HG03045 (cell line): ENCODE measurements around the gene EIF4B.
"Not testable (repeated sequence)": the region's sequence is repeated elsewhere in the genome, so short reads cannot be mapped to it uniquely, and the experiment has no call there.

Source experiments
- ATAC-seq: cut with Tn5 transposase; IDR thresholded peaks from one replicate; pipeline ENCODE4 v1.9.1; 2021; ENCODE audit warnings: mild to moderate bottlenecking, moderate library complexity; ENCODE audit not compliant: unreplicated experiment

Gene EIF4B

DNA sequence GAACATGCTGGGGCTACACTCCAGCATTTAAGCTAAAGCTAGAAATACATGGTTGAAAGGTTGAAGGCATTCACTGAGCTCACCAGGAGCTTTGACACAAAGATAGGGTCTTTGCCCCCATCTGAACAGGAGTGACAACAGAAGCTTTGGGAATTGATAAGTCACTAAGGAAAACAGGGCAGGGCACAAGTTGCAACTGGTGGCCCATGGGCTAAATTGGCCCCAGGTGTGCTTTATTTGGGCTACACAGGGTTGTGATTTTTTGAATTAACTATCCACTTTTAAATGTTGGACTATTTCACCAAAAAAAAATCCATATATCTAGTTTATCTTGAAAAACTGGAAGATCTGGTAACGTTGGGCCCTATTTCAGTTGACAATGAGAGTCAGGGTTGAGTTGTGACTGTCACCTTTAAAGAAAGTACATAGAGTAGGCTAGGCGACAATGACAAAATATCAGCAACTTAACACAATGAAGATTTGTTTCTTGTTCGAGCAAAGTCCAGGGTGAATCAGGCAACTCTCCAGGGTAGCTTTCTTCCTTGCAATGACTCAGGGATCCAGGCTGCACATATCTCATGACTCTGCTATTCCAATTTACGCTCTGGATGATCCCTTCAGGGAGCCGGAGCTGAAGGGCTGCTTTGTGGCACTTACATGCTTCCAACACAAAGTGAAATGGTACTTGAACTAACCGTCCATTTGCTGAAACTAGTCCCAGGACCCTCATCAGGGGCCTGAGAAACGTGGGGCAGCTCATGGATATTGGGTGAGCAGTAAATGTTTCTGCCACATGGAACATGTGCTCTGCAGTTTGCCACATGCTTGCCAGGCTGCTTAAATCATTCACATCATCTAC is 13.3 kb upstream of the EIF4B start:
- ATAC-seq = no peak

DNA sequence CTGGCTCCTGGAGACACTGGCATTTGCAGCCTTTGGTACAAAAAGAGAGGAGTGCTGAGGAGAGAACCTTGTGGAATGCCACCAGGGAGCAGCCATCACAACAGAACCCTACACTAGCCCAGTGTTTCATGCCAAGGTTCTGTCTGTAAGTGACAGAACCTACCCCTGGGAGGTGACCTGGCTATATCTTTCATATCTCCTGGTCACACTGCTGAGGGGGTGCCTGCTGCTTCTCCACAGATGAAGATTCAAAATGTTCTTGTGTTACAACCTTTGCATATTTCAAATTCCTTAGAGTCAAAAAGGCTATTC is 12.7 kb upstream of the EIF4B start:
- no peak for ATAC-seq

DNA sequence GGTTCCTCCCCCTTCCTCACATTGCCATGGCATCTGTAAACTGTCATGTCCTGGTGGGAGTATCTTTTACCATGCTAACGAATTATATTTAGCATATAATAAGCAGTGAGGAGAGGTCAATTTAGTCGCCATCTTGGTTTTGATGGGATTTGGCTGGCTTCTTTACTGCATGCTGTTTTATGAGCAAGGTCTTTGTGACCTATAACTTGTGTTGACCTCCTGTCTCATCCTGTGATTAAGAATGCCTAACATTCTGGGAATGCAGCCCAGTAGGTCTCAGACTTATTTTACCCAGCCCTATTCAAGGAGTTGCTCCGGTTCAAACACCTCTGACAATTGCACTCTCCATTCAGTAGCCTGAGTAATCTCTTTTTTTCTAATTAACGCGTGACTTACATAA is 2.1 kb upstream of the EIF4B start:
- ATAC-seq = no peak

DNA sequence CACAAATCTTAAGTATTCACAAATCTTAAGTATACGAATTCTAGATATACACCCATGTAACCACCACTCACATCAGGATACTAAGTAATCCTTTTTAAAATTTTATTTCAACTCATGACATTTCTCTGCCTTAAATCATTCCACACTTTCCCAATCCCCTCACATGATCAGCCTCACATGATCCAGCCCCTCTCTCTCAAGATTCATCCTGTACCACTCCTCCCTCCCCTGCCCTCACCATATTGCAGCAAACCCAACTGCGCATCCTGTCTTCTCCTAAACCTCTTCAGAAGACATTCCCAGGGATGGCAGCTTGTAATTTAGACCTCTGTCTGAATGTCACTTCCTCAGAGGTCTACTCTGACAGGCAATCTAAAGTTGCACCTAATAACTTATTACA is 1.7 kb upstream of the EIF4B start:
- ATAC-seq = no peak

DNA sequence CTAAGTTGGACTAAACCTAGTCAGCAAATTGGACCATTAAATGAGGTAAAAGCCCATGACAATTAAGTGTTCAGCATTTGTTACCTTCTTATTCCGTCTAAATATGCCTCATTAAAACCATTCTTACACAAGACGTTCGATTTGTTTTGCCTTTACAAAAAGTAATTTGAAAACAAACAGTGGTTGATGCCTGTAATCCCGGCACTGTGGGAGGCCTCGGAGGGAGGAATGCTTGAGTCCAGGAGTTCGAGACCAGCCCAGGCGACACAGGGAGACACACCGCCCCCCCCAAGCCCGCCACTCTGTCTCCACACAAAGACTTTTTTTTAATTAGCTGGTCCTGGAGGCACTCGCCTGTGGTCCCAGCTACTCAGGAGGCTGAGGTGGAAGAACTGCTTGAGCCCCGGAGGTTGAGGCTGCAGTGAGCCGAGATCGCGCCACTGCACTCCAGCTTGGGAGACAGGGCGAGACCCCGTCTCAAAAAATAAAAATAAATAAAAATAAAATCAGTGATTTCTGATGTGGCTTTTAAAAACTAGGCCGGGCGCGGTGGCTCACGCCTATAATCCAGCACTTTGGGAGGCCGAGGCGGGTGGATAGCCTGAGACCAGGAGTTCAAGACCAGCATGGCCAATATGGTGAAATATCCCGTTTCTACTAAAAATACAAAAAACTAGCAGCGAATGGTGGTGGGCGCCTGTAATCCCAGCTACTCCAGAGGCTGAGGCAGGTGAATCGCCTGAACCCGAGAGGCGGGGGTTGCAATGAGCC is 856 bp upstream of the EIF4B start:
- no peak for ATAC-seq

DNA sequence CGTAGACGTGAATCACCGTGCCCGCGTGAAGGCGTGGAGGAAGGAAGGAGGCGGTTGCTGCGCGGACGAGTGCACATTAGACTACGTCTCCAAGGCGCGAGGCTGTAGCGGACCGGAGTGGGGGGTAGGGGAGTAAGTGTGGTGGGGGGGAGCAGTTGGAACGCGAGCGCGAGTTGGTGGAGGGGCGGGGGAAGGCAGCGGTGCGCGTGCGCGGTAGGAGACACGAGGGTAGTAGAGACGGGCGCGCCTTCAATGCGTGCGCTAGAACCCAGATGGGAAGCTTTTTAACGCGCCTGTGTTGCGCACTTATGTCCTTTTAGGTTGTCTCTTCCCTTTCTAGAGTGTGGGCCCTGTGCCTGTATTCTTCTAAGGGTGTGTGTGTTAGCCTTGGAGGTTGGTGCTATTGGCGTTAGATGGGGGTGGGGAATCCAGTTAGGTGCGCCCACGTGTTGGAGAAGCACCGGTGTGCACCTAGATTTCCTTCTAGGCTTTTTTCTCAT is 604 bp downstream of the EIF4B start:
- ATAC-seq = no peak

DNA sequence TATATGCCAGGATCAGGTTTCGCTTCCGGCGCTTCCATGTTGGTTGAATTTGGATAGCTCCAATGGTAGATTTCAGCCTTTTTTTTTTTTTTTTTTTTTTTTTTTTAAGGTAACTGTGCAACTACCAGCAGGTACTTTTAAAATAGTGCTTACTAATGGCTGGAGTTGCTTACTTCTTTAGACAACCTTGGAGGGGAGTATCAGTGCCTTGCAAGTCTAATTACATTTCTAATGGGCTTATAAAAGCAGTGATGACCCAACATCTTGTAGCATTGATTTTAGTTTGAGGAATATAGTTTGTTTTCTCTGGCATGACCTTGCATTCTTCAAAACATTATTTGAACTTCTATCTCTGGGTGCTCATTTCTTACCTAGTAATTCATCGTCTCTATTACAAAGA is 1.1 kb downstream of the EIF4B start:
- no peak for ATAC-seq

DNA sequence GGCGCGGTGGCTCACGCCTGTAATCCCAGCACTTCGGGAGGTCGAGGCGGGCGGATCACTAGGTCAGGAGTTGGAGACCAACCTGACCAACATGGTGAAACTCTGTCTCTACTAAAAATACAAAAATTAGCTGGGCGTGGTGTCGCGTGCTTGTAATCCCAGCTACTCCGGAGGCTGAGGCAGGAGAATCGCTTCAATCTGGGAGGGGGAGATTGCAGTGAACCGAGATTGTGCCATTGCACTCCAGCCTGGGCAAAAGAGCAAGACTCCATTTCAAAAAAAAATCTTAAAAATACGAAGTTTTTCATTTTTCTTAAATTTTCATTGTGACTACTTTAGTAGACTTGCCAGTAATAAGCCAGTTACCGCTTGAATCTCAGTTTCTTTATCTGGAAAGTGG is 2.5 kb downstream of the EIF4B start:
- ATAC-seq = not testable (repeated sequence)

DNA sequence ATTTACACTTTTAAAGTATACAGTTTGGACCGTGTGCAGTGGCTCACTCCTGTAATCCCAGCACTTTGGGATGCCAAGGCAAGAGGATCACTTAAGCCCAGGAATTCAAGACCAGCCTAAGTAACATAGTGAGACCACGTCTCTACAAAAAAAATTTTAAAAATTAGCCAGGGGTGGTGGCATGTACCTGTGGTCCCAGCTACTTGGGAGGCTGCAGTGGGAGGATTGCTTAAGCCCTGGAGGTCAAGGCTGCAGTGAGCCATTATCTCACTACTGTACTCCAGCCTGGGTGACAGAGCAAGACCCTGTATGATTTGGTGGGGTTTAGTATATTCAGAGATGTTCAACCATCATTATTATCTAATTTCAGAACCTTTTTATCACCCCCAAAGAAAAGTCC is 4.7 kb downstream of the EIF4B start:
- ATAC-seq = no peak

DNA sequence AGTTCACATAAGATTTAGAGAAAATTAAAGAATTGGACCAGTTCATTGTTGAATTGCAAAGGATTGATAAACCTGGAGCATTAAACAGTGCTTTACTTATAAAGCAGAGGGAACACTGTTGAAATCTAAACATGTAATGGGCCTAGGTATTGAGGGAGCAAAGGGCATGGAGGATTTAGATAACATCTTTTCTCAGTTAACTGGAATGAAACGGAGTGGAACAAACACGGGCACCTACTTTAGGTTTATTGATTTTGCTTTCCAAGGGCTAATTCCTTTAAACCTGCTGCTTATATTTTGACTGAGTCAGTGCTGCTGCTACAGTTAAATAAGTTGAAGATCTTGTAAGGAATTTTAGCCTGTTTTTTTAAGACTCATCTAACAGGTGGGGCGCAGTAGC is 5.6 kb downstream of the EIF4B start:
- ATAC-seq = no peak

DNA sequence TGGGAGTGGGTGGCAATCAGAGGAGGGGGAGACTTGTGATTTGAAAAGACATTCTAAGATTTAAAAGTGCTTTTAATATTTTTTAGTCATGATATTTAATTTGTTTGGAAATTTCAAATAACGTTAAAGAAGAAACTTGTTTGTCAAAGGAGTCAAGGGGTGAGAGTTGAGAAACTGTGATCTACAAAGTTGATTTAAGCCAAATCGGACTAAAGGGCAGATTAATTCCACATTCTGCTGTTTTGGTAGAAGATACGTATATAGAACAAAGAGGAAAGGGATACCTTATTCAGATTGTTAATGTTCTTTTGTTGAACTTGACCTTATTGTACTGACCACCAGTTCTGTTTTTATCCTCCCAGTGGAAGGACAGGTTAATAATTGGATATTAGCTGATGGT is 6.7 kb downstream of the EIF4B start:
- no peak for ATAC-seq

DNA sequence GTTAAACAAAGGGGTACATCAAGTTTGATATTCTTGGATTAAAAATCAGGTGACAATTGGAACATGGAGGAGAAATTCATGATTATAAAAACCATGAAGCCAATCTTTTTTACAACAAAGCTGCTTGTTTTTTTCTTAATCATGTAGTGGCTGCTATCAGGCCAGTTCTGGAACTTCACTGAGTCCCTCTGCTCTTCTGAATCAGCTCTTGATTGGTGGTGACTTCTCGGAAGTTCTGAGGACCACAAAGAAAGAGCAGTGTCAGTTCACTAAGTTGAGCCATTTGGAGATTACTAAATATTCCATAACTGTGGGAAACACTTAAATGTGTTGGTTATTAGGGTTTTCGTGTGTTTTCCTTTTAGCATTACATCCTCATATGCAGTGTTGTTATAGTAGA is 8.5 kb downstream of the EIF4B start:
- ATAC-seq = no peak

DNA sequence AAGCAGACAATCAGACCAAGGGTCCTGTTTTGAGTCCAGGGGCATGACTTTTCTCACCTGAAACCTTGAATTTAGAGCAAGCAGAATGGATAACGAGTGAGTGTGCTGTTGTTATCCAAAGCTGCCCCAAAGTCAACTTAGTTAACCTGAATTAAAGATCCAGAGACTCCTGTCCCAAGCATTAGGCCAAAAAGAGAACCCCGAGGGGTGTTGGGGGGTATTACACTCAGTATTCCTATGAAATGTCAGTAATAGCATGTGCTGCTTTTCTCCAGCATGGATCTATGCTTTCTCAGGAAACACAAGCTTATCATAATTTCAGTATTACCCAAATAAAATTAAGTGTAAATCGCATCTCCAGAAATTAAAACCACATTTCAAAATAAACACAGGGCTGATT is 19.0 kb downstream of the EIF4B start:
- no peak for ATAC-seq

DNA sequence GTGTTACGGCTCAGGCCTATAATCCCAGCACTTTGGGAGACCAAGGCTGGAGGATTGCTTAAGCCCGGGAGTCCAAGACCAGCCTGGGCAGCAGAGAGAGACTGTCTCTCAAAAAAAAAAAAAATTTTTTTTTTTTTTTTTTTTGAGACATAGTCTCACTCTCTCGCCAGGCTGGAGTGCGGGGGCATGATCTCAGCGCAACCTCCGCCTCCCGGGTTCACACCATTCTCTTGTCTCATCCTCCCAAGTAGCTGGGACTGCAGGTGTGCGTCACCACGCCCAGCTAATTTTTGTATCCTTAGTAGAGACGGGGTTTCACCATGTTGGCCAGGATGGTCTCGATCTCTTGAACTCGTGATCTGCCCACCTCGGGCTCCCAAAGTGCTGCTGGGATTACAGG is 20.8 kb downstream of the EIF4B start:
- ATAC-seq = not testable (repeated sequence)

DNA sequence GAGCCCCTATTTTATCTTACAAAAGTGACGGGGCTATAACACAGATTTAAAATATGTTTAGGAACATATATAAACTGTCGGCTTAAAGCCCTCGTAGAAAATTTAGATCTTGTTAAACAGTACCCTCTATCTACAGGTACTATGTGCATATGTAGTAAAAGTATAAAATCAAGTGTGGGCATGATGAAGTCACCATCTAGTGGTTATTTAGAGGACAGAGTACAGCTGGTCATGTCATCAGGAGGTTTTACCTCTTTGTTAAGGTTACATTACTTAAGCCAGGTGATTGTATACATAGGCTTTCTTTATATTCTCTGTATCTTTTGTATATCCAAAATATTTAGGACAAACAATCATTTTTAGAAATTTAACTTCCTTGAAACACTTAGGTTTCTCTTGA is 25.4 kb downstream of the EIF4B start:
- no peak for ATAC-seq

DNA sequence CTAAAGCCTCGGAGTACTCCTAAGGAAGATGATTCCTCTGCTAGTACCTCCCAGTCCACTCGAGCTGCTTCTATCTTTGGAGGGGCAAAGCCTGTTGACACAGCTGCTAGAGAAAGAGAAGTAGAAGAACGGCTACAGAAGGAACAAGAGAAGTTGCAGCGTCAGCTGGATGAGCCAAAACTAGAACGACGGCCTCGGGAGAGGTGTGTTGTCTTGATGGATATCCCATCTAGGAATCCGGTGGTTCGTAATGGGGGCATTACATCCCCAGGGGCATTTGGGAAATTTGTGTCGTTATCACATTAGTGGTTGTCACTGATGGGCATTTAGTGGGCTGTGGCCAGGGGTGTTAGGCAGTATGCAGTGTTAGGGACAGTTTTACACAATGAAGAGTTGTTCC is 27.6 kb downstream of the EIF4B start:
- not testable (repeated sequence) for ATAC-seq

DNA sequence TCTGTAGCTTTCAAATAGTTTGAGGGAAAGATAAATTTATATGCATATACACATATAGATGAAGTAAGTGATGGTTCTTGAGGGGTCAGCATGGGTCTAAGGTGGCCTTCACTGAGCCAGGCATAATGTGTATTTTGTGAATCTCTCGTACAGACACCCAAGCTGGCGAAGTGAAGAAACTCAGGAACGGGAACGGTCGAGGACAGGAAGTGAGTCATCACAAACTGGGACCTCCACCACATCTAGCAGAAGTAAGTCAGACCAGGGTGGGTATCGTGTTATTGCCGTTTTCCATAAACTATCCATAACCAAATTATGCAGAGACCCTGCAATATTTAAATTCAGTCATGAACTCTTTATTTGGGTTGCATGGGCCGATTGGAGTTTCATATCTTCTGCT is 28.2 kb downstream of the EIF4B start:
- no peak for ATAC-seq

DNA sequence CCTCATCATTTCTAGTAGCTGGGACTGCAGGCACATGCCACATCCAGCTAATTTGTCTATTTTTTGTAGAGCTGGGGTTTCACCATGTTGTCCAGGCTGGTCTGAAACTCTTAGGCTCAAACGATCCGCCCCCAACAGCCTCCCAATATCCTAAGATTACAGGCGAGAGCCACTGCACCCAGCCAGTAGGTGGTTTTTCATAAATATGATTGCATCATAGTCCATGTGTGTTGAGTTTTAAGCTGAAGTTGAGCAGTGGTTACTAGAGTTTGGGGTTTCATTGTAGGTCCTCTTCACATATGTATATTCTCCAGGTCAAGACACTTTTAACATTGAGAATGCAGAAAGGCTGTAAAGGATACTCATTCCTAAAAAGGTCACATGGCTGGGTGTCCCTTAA is 30.5 kb downstream of the EIF4B start:
- ATAC-seq = no peak

DNA sequence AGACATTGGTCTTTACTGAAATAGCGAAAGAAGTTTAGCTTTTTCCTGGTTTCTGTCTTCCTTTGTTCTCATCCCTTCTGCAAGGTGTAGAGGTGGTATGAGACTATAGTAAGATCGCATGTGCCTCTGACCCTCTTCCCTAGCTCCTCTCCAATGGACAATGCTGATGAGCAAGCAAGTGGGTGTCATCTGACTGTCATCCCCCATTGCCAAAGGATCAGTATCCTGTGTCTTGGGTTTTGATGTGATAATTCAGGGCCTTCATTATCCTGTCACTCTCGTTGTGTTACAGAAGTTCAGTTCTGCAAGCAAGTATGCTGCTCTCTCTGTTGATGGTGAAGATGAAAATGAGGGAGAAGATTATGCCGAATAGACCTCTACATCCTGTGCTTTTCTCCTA is 33.6 kb downstream of the EIF4B start:
- ATAC-seq = no peak

DNA sequence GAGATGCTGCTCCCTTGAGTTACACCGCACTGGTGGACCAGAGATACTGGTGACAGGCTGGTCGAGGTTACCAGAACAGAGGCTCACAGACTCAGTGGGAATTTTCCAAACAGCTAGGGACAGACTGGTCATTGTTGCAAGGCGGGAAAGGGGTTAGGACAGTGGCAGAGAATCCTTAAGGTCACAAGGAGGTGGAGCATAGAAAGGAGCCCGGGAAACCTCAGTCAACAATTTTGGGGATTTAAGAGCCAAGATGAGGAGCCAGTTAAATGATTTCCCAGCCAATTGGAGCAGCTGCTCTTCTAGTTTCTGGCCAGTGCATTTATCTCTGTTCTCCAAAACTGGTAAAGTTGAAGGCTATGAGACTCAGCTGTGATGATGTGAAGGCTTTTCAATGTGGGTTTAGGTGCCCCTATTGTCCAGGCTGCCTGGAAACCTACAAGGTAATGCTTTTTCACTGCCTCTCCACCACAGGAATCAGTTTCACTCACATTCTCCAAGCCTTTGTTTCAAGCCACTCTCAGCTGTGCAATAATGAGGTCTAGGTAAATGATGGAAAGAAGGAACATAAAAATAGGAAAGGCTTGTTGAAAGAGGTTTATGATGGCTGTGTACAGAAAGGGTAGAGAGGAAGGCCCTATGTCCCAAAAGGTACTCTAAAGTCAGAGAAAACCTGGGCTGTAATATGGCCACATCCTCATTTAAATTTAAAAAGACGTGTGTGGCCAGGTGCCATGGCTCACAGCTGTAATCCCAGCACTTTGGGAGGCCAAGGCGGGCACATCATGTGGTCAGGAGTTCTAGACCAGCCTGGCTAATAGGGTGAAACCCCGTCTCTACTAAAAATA is 36.6 kb downstream of the EIF4B start:
- no peak for ATAC-seq

DNA sequence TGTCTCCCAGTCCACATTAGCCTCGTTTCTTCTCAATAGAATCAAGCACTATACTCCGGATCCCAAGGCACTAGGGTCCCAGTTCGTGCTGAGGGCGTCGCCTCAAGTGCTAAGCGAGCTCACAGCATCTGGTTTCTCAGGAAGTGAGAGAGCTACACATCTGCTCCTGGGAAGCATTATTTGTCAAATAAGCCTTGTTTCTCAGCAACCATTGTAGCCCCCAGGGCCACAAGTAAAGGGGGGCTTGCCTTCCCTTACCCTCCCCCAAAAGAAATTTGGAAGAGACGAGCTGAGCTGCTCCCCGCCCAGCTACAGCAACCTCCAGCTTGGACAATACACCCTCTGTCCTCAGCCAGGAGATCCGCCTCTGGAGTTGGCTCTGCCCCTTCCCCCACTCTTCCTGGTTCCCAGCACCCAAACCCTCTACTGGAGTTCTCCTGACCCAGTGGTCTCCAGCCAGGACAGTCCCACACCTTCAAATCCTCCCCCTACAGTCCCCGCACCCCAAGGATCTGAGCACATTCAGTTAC is 37.9 kb downstream of the EIF4B start:
- ATAC-seq = no peak
